ENCODE measurements around the gene LIPM.

DNA sequence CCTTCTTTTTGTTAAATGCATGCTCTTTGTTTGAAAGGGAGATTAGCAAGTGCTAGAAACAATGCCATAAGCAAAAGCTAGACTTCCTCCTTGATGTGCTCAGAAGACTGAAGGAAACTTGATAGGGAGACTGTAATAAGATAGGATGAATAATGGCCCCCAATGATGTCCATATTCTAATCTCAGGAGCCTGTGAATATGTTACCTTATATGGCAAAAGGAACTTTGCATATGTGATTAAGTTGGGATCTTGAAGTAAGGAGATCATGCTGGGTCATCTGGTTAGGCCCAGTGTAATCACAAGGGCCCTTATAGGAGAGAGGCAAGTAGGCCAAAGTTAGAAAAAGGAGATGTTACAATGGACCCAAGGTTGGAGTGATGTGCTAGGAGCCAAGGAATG lies 13.6 kb upstream of the LIPM start:
- TF ChIP-seq, protein P1, sequence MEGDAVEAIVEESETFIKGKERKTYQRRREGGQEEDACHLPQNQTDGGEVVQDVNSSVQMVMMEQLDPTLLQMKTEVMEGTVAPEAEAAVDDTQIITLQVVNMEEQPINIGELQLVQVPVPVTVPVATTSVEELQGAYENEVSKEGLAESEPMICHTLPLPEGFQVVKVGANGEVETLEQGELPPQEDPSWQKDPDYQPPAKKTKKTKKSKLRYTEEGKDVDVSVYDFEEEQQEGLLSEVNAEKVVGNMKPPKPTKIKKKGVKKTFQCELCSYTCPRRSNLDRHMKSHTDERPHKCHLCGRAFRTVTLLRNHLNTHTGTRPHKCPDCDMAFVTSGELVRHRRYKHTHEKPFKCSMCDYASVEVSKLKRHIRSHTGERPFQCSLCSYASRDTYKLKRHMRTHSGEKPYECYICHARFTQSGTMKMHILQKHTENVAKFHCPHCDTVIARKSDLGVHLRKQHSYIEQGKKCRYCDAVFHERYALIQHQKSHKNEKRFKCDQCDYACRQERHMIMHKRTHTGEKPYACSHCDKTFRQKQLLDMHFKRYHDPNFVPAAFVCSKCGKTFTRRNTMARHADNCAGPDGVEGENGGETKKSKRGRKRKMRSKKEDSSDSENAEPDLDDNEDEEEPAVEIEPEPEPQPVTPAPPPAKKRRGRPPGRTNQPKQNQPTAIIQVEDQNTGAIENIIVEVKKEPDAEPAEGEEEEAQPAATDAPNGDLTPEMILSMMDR (IDR thresholded peaks at IDR 0.05) = no peak
- TF ChIP-seq EP300 (IDR thresholded peaks at IDR 0.05; ENCODE audit: low read depth) (no peak), POLR2A (IDR thresholded peaks at IDR 0.05) (no peak)

All from transverse colon (tissue), 3 donors.